ENCODE results near the gene CEMP1.
"Not testable (repeated sequence)": the region's sequence is repeated elsewhere in the genome, so short reads cannot be mapped to it uniquely, and the experiment has no call there.

GRCh38 chr16:2580143-2580542, 48.9 kb upstream of the CEMP1 start:
- TF ChIP-seq CTCF (conservative IDR thresholded peaks at IDR 0.05; ENCODE audit: low read length); EZH2phosphoT487 (IDR thresholded peaks at IDR 0.05; ENCODE audit: borderline replicate concordance, low read depth, low read length): not testable (repeated sequence)
